ENCODE data around the gene OSBPL5. TPM values are rescaled to one million over a fixed set of nuclear protein-coding genes. Genes with fewer than 3 reads are reported as not detected.

OSBPL5 gene
- total RNA-seq, 1 experiment from 2014 or later: not detected

GRCh38 chr11:3158131-3158591 is 6.9 kb downstream of the OSBPL5 start:
- Histone ChIP-seq H3K4me2 (ENCODE audit: low read depth, low read length, poor library complexity, severe bottlenecking) (no peak overlapping the region), H4K20me1 (ENCODE audit: insufficient read depth, low read depth, low read length) (0 out of 2 replicates have a peak, but pooled peaks cover 4% of the 10 kb centered on the region), H3K4me1 (ENCODE audit: low read length) (no peaks in the 10 kb centered on the region), H3K79me2 (ENCODE audit: low read length) (no peaks in the 10 kb centered on the region), H3K9me3 (ENCODE audit: low read length) (no peaks in the 10 kb centered on the region), H3K27ac (ENCODE audit: low read length) (no peak overlapping the region), H3K4me3 (ENCODE audit: low read length) (no peak overlapping the region), H3K36me3 (ENCODE audit: insufficient read depth, low read length) (no peaks in the 10 kb centered on the region), H3K9ac (ENCODE audit: low read length) (no peak overlapping the region), H3K27me3 (ENCODE audit: low read length) (no peaks in the 10 kb centered on the region), H3K9me2 (replicated peaks; ENCODE audit: insufficient read depth, low read length) (no peaks in the 10 kb centered on the region), H2AFZ (ENCODE audit: low read length) (no peak overlapping the region)
- DNase-seq: no peak

- Histone ChIP-seq H3K79me2 (ENCODE audit: low read length) (no peaks in the 10 kb centered on the region), H3K27ac (ENCODE audit: low read length) (no peak overlapping the region), H4K20me1 (ENCODE audit: insufficient read depth, low read depth, low read length) (0 out of 2 replicates have a peak, but pooled peaks cover 4% of the 10 kb centered on the region), H3K4me2 (ENCODE audit: low read depth, low read length, poor library complexity, severe bottlenecking) (no peak overlapping the region), H3K9me3 (ENCODE audit: low read length) (no peaks in the 10 kb centered on the region), H3K9me2 (replicated peaks; ENCODE audit: insufficient read depth, low read length) (no peaks in the 10 kb centered on the region), H2AFZ (ENCODE audit: low read length) (no peak overlapping the region), H3K9ac (ENCODE audit: low read length) (no peak overlapping the region), H3K27me3 (ENCODE audit: low read length) (no peaks in the 10 kb centered on the region), H3K4me3 (ENCODE audit: low read length) (no peak overlapping the region), H3K4me1 (ENCODE audit: low read length) (no peaks in the 10 kb centered on the region), H3K36me3 (ENCODE audit: insufficient read depth, low read length) (no peaks in the 10 kb centered on the region)
- no peak for DNase-seq
These were observed 7.6 kb downstream of the OSBPL5 start for GRCh38 chr11:3157381-3158130.

GRCh38 chr11:3156661-3157311 is 8.3 kb downstream of the OSBPL5 start:
- no peak overlapping the region for H3K4me3 ChIP-seq (ENCODE audit: low read length)
- H4K20me1 ChIP-seq (ENCODE audit: insufficient read depth, low read depth, low read length): 0 out of 2 replicates have a peak, but pooled peaks cover 8% of the 10 kb centered on the region
- no peak for DNase-seq
- no peaks in the 10 kb centered on the region for H3K36me3 ChIP-seq (ENCODE audit: insufficient read depth, low read length)
- H2AFZ ChIP-seq (ENCODE audit: low read length): no peak overlapping the region
- H3K9me2 ChIP-seq (replicated peaks; ENCODE audit: insufficient read depth, low read length): no peaks in the 10 kb centered on the region
- H3K27ac ChIP-seq (ENCODE audit: low read length): no peak overlapping the region
- no peaks in the 10 kb centered on the region for H3K79me2 ChIP-seq (ENCODE audit: low read length)
- H3K4me1 ChIP-seq (ENCODE audit: low read length): no peaks in the 10 kb centered on the region
- no peak overlapping the region for H3K4me2 ChIP-seq (ENCODE audit: low read depth, low read length, poor library complexity, severe bottlenecking)
- no peaks in the 10 kb centered on the region for H3K27me3 ChIP-seq (ENCODE audit: low read length)
- no peak overlapping the region for H3K9ac ChIP-seq (ENCODE audit: low read length)
- H3K9me3 ChIP-seq (ENCODE audit: low read length): no peaks in the 10 kb centered on the region

- Histone ChIP-seq H3K79me2 (ENCODE audit: low read length) (no peaks in the 10 kb centered on the region), H3K27ac (ENCODE audit: low read length) (no peak overlapping the region), H3K9me3 (ENCODE audit: low read length) (no peaks in the 10 kb centered on the region), H3K4me1 (ENCODE audit: low read length) (no peaks in the 10 kb centered on the region), H3K4me2 (ENCODE audit: low read depth, low read length, poor library complexity, severe bottlenecking) (no peak overlapping the region), H2AFZ (ENCODE audit: low read length) (no peak overlapping the region), H3K4me3 (ENCODE audit: low read length) (no peak overlapping the region), H3K36me3 (ENCODE audit: insufficient read depth, low read length) (no peaks in the 10 kb centered on the region), H3K27me3 (ENCODE audit: low read length) (no peaks in the 10 kb centered on the region), H4K20me1 (ENCODE audit: insufficient read depth, low read depth, low read length) (0 out of 2 replicates have a peak, but pooled peaks cover 8% of the 10 kb centered on the region), H3K9ac (ENCODE audit: low read length) (no peak overlapping the region), H3K9me2 (replicated peaks; ENCODE audit: insufficient read depth, low read length) (no peaks in the 10 kb centered on the region)
- no peak for DNase-seq
These were observed 8.8 kb downstream of the OSBPL5 start for GRCh38 chr11:3156282-3156660.

GRCh38 chr11:3155691-3156258 is 9.3 kb downstream of the OSBPL5 start:
- 0 out of 2 replicates have a peak, but pooled peaks cover 8% of the 10 kb centered on the region for H4K20me1 ChIP-seq (ENCODE audit: insufficient read depth, low read depth, low read length)
- H3K4me1 ChIP-seq (ENCODE audit: low read length): no peaks in the 10 kb centered on the region
- H3K27ac ChIP-seq (ENCODE audit: low read length): no peak overlapping the region
- no peaks in the 10 kb centered on the region for H3K27me3 ChIP-seq (ENCODE audit: low read length)
- H3K79me2 ChIP-seq (ENCODE audit: low read length): no peaks in the 10 kb centered on the region
- no peaks in the 10 kb centered on the region for H3K9me2 ChIP-seq (replicated peaks; ENCODE audit: insufficient read depth, low read length)
- no peaks in the 10 kb centered on the region for H3K36me3 ChIP-seq (ENCODE audit: insufficient read depth, low read length)
- H3K9ac ChIP-seq (ENCODE audit: low read length): no peak overlapping the region
- H3K4me3 ChIP-seq (ENCODE audit: low read length): no peak overlapping the region
- H3K4me2 ChIP-seq (ENCODE audit: low read depth, low read length, poor library complexity, severe bottlenecking): no peak overlapping the region
- no peaks in the 10 kb centered on the region for H3K9me3 ChIP-seq (ENCODE audit: low read length)
- no peak overlapping the region for H2AFZ ChIP-seq (ENCODE audit: low read length)
- no peak for DNase-seq

GRCh38 chr11:3155216-3155615 is 9.9 kb downstream of the OSBPL5 start:
- no peak overlapping the region for H3K9ac ChIP-seq (ENCODE audit: low read length)
- no peaks in the 10 kb centered on the region for H3K9me2 ChIP-seq (replicated peaks; ENCODE audit: insufficient read depth, low read length)
- no peak overlapping the region for H2AFZ ChIP-seq (ENCODE audit: low read length)
- no peak for DNase-seq
- no peak overlapping the region for H3K27ac ChIP-seq (ENCODE audit: low read length)
- H3K36me3 ChIP-seq (ENCODE audit: insufficient read depth, low read length): no peaks in the 10 kb centered on the region
- no peak overlapping the region for H3K4me3 ChIP-seq (ENCODE audit: low read length)
- no peaks in the 10 kb centered on the region for H3K4me1 ChIP-seq (ENCODE audit: low read length)
- H3K4me2 ChIP-seq (ENCODE audit: low read depth, low read length, poor library complexity, severe bottlenecking): no peak overlapping the region
- H3K27me3 ChIP-seq (ENCODE audit: low read length): no peaks in the 10 kb centered on the region
- no peaks in the 10 kb centered on the region for H3K9me3 ChIP-seq (ENCODE audit: low read length)
- H4K20me1 ChIP-seq (ENCODE audit: insufficient read depth, low read depth, low read length): 0 out of 2 replicates have a peak, but pooled peaks cover 8% of the 10 kb centered on the region
- no peaks in the 10 kb centered on the region for H3K79me2 ChIP-seq (ENCODE audit: low read length)

- no peaks in the 10 kb centered on the region for H3K4me1 ChIP-seq (ENCODE audit: low read length)
- no peaks in the 10 kb centered on the region for H3K79me2 ChIP-seq (ENCODE audit: low read length)
- H4K20me1 ChIP-seq (ENCODE audit: insufficient read depth, low read depth, low read length): 0 out of 2 replicates have a peak, but pooled peaks cover 4% of the 10 kb centered on the region
- no peak overlapping the region for H3K27ac ChIP-seq (ENCODE audit: low read length)
- H2AFZ ChIP-seq (ENCODE audit: low read length): no peak overlapping the region
- H3K36me3 ChIP-seq (ENCODE audit: insufficient read depth, low read length): no peaks in the 10 kb centered on the region
- H3K4me3 ChIP-seq (ENCODE audit: low read length): no peak overlapping the region
- no peaks in the 10 kb centered on the region for H3K9me3 ChIP-seq (ENCODE audit: low read length)
- H3K9me2 ChIP-seq (replicated peaks; ENCODE audit: insufficient read depth, low read length): no peaks in the 10 kb centered on the region
- H3K27me3 ChIP-seq (ENCODE audit: low read length): no peaks in the 10 kb centered on the region
- H3K4me2 ChIP-seq (ENCODE audit: low read depth, low read length, poor library complexity, severe bottlenecking): no peak overlapping the region
- H3K9ac ChIP-seq (ENCODE audit: low read length): no peak overlapping the region
- DNase-seq: no peak
These were observed 11.0 kb downstream of the OSBPL5 start for GRCh38 chr11:3154001-3154599.

All from Karpas-422 (cell line).